ENCODE data around the gene DNASE1L1. TPM values are rescaled to one million over a fixed set of nuclear protein-coding genes. Genes with fewer than 3 reads are reported as not detected.
A peak's percentile ranks its signal among the peaks of the same experiment; 100 is the strongest.

Gene DNASE1L1
- polyA plus RNA-seq, 1 donor (not counting 4 experiments of a cell fraction or from before 2014, with no cell fraction given): 17.1 TPM

DNA sequence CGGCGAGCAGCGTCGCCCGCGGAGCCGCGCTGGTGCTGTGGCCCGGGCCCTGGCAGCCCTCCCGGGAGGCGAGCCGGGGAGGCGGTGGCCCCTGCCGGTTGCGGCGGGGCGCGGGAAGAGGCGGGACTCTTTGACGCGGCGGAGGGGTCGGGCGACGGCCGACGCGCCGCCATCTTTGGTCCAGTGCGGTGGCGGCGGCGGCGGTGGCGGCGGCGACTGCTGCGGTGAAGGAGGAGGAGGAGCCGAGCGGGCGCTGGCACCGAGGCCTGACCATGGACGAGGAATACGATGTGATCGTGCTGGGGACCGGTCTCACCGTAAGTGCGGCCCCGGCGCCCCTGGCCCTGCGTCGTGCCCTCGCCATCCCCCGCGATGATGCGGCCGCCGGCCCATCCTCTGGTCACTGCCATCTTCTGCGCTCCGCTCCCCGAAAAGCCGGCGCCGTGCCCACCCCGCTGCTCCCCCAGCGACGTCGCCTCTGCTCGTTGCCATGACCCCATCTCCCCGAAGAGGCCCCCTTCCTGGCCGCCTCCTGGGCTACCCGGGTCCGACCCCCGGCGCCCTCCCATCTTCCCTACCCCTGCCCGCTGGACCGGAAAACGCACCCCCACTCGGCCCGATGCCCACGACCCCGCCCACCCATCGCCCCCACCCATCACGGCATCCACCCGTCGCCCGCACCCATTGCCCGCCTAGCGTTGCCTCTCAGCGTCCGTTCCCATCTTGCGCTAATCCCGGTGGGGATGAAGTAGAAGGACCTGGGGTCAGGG lies 28.1 kb upstream of the DNASE1L1 start, which contains the start of gene GDI1:
Gene GDI1, plus strand, starts transcription at position 172 of the 770 bp plus-strand sequence. Its CDS starts 101 bp downstream, at position 273.
- peaks cover 4% of the 10 kb centered on the region for H3K9me3 ChIP-seq (ENCODE audit: control insufficient read depth, low read depth, low read length)
- H3K27me3 ChIP-seq (ENCODE audit: control insufficient read depth, extremely low read depth, insufficient read depth, low read length): no peaks in the 10 kb centered on the region
- dilution Hi-C loops (cut with MboI; ENCODE audit: extremely low pct_ligation_motif_present, low sequenced_read_pairs): no loop called here
- FAIRE-seq: no peak
- peak within 1 kb of the TSS; percentile 62 to 72 (median 65) for H3K4me3 ChIP-seq (ENCODE audit: control insufficient read depth in 2 of 3, extremely low read depth in 1 of 3, insufficient read depth in 2 of 3, low read depth in 1 of 3, low read length in 3 of 3)
- H3K4me1 ChIP-seq (ENCODE audit: control insufficient read depth, extremely low read depth, insufficient read depth, low read length): peaks cover 8% of the 10 kb centered on the region
- TF ChIP-seq EZH2 (IDR thresholded peaks at IDR 0.05; ENCODE audit: low read length): no peak
- TF ChIP-seq, protein P1, sequence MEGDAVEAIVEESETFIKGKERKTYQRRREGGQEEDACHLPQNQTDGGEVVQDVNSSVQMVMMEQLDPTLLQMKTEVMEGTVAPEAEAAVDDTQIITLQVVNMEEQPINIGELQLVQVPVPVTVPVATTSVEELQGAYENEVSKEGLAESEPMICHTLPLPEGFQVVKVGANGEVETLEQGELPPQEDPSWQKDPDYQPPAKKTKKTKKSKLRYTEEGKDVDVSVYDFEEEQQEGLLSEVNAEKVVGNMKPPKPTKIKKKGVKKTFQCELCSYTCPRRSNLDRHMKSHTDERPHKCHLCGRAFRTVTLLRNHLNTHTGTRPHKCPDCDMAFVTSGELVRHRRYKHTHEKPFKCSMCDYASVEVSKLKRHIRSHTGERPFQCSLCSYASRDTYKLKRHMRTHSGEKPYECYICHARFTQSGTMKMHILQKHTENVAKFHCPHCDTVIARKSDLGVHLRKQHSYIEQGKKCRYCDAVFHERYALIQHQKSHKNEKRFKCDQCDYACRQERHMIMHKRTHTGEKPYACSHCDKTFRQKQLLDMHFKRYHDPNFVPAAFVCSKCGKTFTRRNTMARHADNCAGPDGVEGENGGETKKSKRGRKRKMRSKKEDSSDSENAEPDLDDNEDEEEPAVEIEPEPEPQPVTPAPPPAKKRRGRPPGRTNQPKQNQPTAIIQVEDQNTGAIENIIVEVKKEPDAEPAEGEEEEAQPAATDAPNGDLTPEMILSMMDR (optimal IDR thresholded peaks at IDR 0.05 in 1 of 3, IDR thresholded peaks at IDR 0.05 in 1 of 3, conservative IDR thresholded peaks at IDR 0.05 in 1 of 3; ENCODE audit: extremely low read depth in 1 of 3, insufficient read depth in 2 of 3, low read length in 3 of 3): no peak
- peak within 1 kb of the TSS; percentile 37 for H3K9ac ChIP-seq (ENCODE audit: control insufficient read depth, extremely low read depth, insufficient read depth, low read length)
- no peak within 1 kb of the TSS for H2AFZ ChIP-seq (ENCODE audit: control insufficient read depth, low read length)
- H3K27ac ChIP-seq (ENCODE audit: control insufficient read depth, insufficient read depth, low read length): no peak within 1 kb of the TSS
- H4K20me1 ChIP-seq (ENCODE audit: control insufficient read depth, extremely low read depth, insufficient read depth, low read length): peaks cover 5% of the 10 kb centered on the region
- H3K36me3 ChIP-seq (ENCODE audit: control insufficient read depth in 2 of 2, extremely low read depth in 1 of 2, insufficient read depth in 2 of 2, low read length in 2 of 2): peaks cover 4 to 7% of the 10 kb centered on the region in 2 experiments
- H3K9me1 ChIP-seq (ENCODE audit: control insufficient read depth, extremely low read depth, insufficient read depth, low read length): no peaks in the 10 kb centered on the region
- peaks cover 22% of the 10 kb centered on the region for H3K79me2 ChIP-seq (ENCODE audit: control insufficient read depth, insufficient read depth, low read length)
- H3K4me2 ChIP-seq (ENCODE audit: control insufficient read depth, extremely low read depth, insufficient read depth, low read depth, low read length): peak within 1 kb of the TSS; percentile 82
- no peak for DNase-seq (ENCODE audit: low read depth, low spot score)

DNA sequence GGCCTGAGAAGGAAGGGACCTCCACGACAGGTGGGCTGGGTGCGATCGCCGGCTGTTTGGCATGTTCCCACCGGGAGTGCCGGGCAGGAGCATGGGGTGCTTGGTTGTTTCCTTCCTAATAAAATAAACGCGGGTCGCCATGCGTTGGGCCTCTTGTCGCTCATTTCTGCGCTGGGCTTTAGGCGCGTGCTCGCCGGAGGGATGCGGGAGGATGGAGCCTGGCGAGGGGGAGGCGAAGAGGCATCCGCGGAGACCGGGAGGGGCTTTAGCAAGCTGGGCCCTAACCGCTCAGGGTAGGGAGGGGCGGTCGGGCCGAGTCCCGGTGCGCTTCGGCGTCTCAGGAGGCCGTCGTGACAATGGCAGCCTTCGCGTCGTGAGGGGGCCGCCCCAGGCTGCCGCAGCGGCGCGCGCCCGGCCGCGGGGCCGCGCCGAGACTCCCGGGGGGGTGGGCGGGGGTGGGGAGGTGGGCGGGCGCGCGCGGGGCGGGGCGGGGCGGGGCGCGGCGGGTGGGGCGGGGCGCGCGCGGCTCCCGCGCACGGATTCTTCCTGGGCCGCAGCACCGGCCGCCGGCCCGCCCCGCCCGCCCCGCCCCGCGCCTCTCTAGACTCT lies 27.4 kb upstream of the DNASE1L1 start:
- DNase-seq (ENCODE audit: low read depth, low spot score) (no peak), FAIRE-seq (no peak)
- peaks cover 6% of the 10 kb centered on the region for H3K4me1 ChIP-seq (ENCODE audit: control insufficient read depth, extremely low read depth, insufficient read depth, low read length)
- no peak overlapping the region for H3K27ac ChIP-seq (ENCODE audit: control insufficient read depth, insufficient read depth, low read length)
- dilution Hi-C loops (cut with MboI; ENCODE audit: extremely low pct_ligation_motif_present, low sequenced_read_pairs): no loop called here
- no peaks in the 10 kb centered on the region for H3K9me1 ChIP-seq (ENCODE audit: control insufficient read depth, extremely low read depth, insufficient read depth, low read length)
- no peak for TF ChIP-seq EZH2 (IDR thresholded peaks at IDR 0.05; ENCODE audit: low read length)
- TF ChIP-seq, protein P1 (optimal IDR thresholded peaks at IDR 0.05 in 1 of 3, IDR thresholded peaks at IDR 0.05 in 1 of 3, conservative IDR thresholded peaks at IDR 0.05 in 1 of 3; ENCODE audit: extremely low read depth in 1 of 3, insufficient read depth in 2 of 3, low read length in 3 of 3): no peak
- H4K20me1 ChIP-seq (ENCODE audit: control insufficient read depth, extremely low read depth, insufficient read depth, low read length): peaks cover 5% of the 10 kb centered on the region
- H3K9me3 ChIP-seq (ENCODE audit: control insufficient read depth, low read depth, low read length): peaks cover 4% of the 10 kb centered on the region
- H3K79me2 ChIP-seq (ENCODE audit: control insufficient read depth, insufficient read depth, low read length): peaks cover 22% of the 10 kb centered on the region
- H3K4me3 ChIP-seq (ENCODE audit: control insufficient read depth in 2 of 3, extremely low read depth in 1 of 3, insufficient read depth in 2 of 3, low read depth in 1 of 3, low read length in 3 of 3): peak overlapping the region in 1 of 3 experiments; percentile 48
- no peaks in the 10 kb centered on the region for H3K27me3 ChIP-seq (ENCODE audit: control insufficient read depth, extremely low read depth, insufficient read depth, low read length)
- no peak overlapping the region for H2AFZ ChIP-seq (ENCODE audit: control insufficient read depth, low read length)
- peak overlapping the region; percentile 28 for H3K9ac ChIP-seq (ENCODE audit: control insufficient read depth, extremely low read depth, insufficient read depth, low read length)
- H3K36me3 ChIP-seq (ENCODE audit: control insufficient read depth in 2 of 2, extremely low read depth in 1 of 2, insufficient read depth in 2 of 2, low read length in 2 of 2): peaks cover 7 to 10% of the 10 kb centered on the region in 2 experiments
- H3K4me2 ChIP-seq (ENCODE audit: control insufficient read depth, extremely low read depth, insufficient read depth, low read depth, low read length): peak overlapping the region; percentile 16

Data from keratinocyte (primary cell).